ENCODE results near the gene PMPCA. TPM values are rescaled to one million over a fixed set of nuclear protein-coding genes. Genes with fewer than 3 reads are reported as not detected.

PMPCA gene
- total RNA-seq, 6 experiments from 2014 or later, result 49.6 to 64.9 (median 52.8) TPM

- Histone ChIP-seq H3K27ac (no peak overlapping the region), H3K9me3 (no peaks in the 10 kb centered on the region), H3K4me3 (no peak overlapping the region), H3K4me1 (peaks cover 0 to 14% (median 0%) of the 10 kb centered on the region in 4 donors), H3K36me3 (peaks cover 0 to 41% (median 13%) of the 10 kb centered on the region in 4 donors), H3K27me3 (no peaks in the 10 kb centered on the region)
- intact Hi-C loops (cut with DNase I), result no loop called here
- DNase-seq, result no peak
- no peak for ATAC-seq
- no CpG with 5 or more reads among the region's 25 CpGs for WGBS (ENCODE audit: insufficient coverage, low coverage, low lambda C conversion rate, missing lambda C conversion rate)
- TF ChIP-seq, protein P1, sequence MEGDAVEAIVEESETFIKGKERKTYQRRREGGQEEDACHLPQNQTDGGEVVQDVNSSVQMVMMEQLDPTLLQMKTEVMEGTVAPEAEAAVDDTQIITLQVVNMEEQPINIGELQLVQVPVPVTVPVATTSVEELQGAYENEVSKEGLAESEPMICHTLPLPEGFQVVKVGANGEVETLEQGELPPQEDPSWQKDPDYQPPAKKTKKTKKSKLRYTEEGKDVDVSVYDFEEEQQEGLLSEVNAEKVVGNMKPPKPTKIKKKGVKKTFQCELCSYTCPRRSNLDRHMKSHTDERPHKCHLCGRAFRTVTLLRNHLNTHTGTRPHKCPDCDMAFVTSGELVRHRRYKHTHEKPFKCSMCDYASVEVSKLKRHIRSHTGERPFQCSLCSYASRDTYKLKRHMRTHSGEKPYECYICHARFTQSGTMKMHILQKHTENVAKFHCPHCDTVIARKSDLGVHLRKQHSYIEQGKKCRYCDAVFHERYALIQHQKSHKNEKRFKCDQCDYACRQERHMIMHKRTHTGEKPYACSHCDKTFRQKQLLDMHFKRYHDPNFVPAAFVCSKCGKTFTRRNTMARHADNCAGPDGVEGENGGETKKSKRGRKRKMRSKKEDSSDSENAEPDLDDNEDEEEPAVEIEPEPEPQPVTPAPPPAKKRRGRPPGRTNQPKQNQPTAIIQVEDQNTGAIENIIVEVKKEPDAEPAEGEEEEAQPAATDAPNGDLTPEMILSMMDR (IDR thresholded peaks at IDR 0.05), result no peak
- TF ChIP-seq POLR2A (IDR thresholded peaks at IDR 0.05), result no peak
Measured at GRCh38 chr9:136381966-136382513, 28.4 kb upstream of the PMPCA start.

DNA sequence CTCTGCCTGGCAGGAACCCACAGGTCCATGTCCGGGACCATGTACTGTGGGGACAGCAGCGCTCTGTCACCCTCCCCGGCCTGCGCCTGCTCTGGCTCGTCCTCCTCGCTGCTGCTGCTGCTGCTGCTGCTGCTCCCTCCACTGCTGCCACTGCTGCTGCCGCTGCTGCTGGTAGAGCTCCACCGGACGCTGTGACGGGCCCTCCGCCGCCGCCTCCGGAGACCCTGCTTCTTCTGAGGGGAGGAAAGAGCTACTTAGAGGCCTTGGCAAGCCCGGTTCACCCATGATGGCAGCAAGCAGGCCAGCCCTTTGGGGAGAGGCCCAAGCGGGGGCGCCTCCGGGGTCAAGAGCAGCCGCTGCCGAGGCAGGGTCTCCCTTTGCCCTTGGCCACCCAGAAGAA lies 27.0 kb upstream of the PMPCA start:
- ATAC-seq, result no peak
- intact Hi-C loops (cut with DNase I), result no loop called here
- H3K4me1 ChIP-seq, result peaks cover 0 to 6% (median 0%) of the 10 kb centered on the region in 4 donors
- no peaks in the 10 kb centered on the region for H3K9me3 ChIP-seq
- DNase-seq, result no peak
- TF ChIP-seq, protein P1 (IDR thresholded peaks at IDR 0.05), result no peak
- TF ChIP-seq POLR2A (IDR thresholded peaks at IDR 0.05), result no peak
- no peak overlapping the region for H3K27ac ChIP-seq
- H3K27me3 ChIP-seq, result no peaks in the 10 kb centered on the region
- H3K4me3 ChIP-seq, result no peak overlapping the region
- peaks cover 0 to 52% (median 20%) of the 10 kb centered on the region in 4 donors for H3K36me3 ChIP-seq
- WGBS (ENCODE audit: insufficient coverage, low coverage, low lambda C conversion rate, missing lambda C conversion rate), result no CpG with 5 or more reads among the region's 20 CpGs

DNA sequence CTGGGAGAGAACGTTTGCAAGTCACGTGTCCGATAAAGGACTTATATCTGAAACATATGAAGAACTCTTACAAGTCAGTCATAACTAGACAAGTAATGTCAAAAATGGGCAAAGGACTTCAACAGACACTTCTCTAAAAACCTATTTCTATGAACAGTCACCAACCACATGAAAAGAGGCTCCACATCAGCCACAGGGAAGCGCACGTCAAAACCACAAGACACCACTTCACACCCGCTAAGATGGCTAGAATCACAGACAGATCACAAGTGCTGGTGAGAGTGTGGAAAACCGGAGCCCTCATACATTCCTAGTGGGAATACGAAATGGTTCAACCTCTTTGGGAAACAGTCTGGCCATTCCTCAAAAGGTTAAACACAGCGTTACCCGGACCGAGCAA lies 25.4 kb upstream of the PMPCA start:
- Histone ChIP-seq H3K36me3 (peaks cover 0 to 59% (median 22%) of the 10 kb centered on the region in 4 donors), H3K9me3 (no peaks in the 10 kb centered on the region), H3K4me3 (no peak overlapping the region), H3K27ac (no peak overlapping the region), H3K27me3 (no peaks in the 10 kb centered on the region), H3K4me1 (no peaks in the 10 kb centered on the region)
- intact Hi-C loops (cut with DNase I), result no loop called here
- no peak for TF ChIP-seq POLR2A (IDR thresholded peaks at IDR 0.05)
- TF ChIP-seq, protein P1 (IDR thresholded peaks at IDR 0.05), result no peak
- ATAC-seq (no peak), DNase-seq (no peak)
- 80% methylated on average over 11 of the region's 11 CpGs for WGBS (ENCODE audit: insufficient coverage, low coverage, low lambda C conversion rate, missing lambda C conversion rate)

GRCh38 chr9:136386018-136386417 lies 24.4 kb upstream of the PMPCA start:
- H3K4me3 ChIP-seq, result no peak overlapping the region
- WGBS (ENCODE audit: insufficient coverage, low coverage, low lambda C conversion rate, missing lambda C conversion rate), result 80% methylated on average over 12 of the region's 13 CpGs

More at GRCh38 chr9:136386018-136386417, 24.4 kb upstream of the PMPCA start:
- ATAC-seq (no peak), DNase-seq (no peak)
- intact Hi-C loops (cut with DNase I), result no loop called here
- H3K27ac ChIP-seq, result no peak overlapping the region
- no peaks in the 10 kb centered on the region for H3K9me3 ChIP-seq
- peaks cover 0 to 59% (median 22%) of the 10 kb centered on the region in 4 donors for H3K36me3 ChIP-seq
- TF ChIP-seq POLR2A (IDR thresholded peaks at IDR 0.05), result no peak
- TF ChIP-seq, protein P1 (IDR thresholded peaks at IDR 0.05), result no peak
- no peaks in the 10 kb centered on the region for H3K27me3 ChIP-seq
- H3K4me1 ChIP-seq, result no peaks in the 10 kb centered on the region
